HL-60/S4 treated with retinoic acid at 250 ng/mL for 4 days and 3 days (cell line): Measurements from ENCODE around the gene NOXO1.

Experiments
- in situ Hi-C: fragments of 300-500 bp; cut with MboI; formaldehyde crosslinking; loops from 2 replicates; pipeline ENCODE4 v1.7.0; 2022; ENCODE audit warnings: low sequenced_read_pairs

NOXO1 gene, protein sequence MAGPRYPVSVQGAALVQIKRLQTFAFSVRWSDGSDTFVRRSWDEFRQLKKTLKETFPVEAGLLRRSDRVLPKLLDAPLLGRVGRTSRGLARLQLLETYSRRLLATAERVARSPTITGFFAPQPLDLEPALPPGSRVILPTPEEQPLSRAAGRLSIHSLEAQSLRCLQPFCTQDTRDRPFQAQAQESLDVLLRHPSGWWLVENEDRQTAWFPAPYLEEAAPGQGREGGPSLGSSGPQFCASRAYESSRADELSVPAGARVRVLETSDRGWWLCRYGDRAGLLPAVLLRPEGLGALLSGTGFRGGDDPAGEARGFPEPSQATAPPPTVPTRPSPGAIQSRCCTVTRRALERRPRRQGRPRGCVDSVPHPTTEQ

DNA sequence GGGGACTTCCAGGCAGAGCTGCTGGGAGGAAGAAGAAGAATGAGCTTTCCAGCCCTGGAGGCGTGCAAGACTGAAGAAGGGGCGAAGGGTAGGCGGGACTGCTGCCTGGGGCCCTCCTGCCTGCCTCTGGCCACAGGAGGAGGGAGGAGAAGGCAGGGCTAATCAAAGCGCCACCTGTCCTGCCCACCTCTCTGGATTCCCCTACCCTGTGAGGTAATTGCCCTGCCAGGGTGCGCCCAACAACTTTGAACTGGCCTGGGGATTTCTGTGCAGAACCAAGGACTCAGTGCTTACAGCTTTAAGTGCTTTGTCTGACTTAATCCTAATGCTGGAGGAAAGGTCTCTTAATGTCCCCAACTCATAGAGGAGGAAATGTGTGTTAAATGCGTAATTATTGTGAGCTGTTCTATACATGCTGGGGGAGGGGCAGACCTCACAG is at the start of gene NOXO1:
NOXO1 (minus strand) TSS at position 72 of the 439 bp plus-strand sequence. CDS start 290 bp downstream, outside the sequence.
- in situ Hi-C loops, result no loop called here

- in situ Hi-C loops, result no loop called here
These were observed 48.8 kb upstream of the NOXO1 start for GRCh38 chr16:2030036-2030435.

DNA sequence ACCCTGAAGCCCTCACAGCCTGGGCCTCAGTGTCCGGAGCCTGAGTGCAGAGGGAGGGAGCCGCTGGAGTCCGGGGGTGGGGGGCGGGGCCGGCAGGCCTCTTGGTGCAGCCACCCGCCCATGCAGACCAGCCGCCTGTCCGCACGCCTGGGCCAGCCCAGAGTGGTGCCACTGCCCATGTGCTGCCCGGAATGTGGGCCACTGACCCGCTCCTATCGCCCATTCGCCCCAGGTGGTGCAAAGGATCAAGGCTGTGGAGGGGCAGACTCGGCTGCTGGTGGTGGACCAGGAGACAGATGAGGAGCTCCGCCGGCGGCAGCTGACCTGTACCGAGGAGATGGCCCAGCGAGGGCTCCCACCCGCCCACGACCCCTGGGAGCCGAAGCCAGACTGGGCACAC is 48.1 kb upstream of the NOXO1 start:
- in situ Hi-C loops, result no loop called here

DNA sequence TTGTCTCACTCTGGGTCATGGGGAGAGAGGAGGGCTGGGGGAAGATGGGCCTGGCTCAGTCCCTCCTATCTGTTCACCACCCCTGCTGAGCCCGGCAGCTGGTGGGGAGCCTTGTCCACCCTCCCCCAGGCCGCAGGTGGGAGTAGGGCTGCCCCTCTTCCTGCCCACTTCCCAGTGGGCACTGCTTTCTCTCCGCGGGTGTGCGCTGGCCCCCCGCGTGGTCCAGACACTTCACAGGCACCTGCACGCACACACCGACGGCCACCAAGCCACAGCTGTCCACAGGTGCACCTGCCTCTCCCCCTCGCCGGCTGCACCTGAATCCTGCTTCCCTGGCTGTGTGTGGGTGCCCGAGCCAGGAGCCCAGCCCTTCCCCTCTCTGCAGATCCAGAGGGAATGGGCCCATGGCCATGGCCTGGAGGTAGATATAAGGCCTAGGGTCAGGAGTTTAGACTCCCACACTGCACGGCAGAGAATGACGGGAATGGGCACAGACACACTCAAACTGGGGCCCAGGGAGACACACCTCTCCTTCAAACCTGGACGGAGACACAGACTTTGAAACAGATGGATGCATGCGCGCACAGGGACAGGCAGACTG is 47.5 kb upstream of the NOXO1 start:
- in situ Hi-C loops, result no loop called here

DNA sequence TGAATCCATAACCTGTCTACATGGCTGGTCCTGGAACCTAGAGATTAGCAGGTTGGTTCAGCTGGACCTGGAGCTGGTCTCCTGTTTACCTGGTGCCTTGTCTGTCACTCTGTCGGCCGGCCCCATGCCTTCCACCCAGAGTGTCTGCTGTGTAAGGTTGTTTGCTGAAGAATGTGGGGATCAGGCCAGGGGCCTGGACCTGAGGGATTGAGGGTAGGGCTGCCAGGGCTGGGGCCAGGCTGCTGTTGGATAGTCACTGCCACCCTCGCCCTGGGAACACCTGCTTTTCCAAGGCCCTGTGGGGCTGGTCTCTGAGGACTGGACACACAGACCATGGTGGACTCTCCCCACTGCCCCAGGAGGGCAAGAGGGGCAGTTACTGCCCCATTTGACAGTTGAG is 46.9 kb upstream of the NOXO1 start:
- in situ Hi-C loops, result no loop called here

- in situ Hi-C loops, result no loop called here
These were observed 46.0 kb upstream of the NOXO1 start for GRCh38 chr16:2027024-2028010.

- in situ Hi-C loops, result no loop called here
These were observed 45.3 kb upstream of the NOXO1 start, which contains the start of gene NHERF2 for GRCh38 chr16:2026461-2027023. Gene NHERF2, plus strand, starts transcription at chr16:2026902. Its CDS starts 104 bp downstream, at chr16:2027006.

DNA sequence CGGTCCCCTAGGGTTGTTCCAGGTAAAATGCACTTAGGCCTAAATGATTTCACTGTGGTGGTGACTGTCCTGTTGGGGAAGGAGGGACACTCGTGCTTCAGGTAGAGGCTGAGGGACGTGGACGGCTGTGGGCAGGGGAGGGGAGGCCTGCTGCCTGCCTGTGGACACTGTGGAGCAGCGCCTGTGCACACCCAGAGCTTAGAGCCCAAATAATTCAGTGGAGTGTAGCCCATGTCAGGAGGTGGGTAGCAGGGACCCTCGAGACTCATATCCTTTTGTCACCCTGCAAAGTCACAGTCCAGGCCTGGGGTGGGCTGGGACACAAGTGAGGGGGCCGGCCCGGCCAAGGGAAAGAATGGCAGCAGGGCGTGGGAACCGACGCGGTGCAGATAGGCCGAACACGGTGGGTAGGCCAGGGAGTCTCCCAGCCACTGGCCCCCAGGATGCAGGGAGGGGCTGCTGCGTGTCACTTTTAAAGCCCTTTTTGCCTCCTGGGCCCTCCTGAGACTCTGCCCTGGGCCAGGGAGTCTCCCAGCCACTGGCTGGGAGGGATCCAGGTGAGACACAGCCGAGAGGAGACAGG is 44.7 kb upstream of the NOXO1 start:
- in situ Hi-C loops, result no loop called here

- in situ Hi-C loops, result no loop called here
These were observed 44.0 kb upstream of the NOXO1 start for GRCh38 chr16:2025251-2025650.

DNA sequence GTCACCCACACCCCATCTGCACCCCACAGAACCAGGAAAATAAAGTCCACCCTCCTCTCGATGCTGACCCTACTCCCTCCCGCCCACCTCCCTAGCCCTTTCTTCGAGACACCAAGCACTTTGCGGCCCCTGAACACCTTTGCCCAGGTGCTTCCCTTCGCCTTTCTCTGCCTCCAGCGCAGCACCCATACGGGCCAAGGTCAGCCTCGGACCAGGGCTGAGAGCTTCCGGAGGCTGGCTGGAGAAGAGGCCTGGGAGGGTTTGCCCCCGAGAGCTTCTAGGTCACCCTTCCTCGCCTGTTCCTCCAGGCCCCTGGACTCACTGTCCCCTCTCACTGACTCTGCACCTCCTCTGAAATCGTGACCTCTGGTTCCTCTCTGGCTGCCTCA is 42.8 kb upstream of the NOXO1 start:
- in situ Hi-C loops, result loop anchor here (5.0 to 25.0 kb wide), 2 partner anchors 118 to 463 kb away; partner anchors contain the start of gene TBC1D24

GRCh38 chr16:2023092-2024031 is 42.1 kb upstream of the NOXO1 start:
- in situ Hi-C loops, result loop anchor here (5.0 to 25.0 kb wide), 2 partner anchors 119 to 464 kb away; partner anchors contain the start of gene TBC1D24

DNA sequence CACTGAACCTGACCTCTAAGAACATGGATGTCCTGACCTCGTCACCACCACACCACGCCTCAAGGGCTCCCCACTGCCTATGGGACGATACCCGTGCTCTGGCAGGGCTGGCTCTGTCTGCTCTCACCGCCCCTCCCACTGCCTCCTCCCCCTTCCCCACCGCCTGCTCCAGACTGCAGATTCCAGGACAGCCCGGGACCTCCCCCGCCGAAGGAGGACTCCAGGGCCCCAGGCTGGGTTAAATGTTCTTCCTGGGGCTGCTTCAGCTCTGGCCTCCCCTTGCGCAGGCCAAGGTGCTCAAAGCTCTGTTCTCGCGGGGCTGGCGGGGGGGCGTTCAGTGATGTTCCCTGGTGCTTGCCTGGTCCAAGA is 41.4 kb upstream of the NOXO1 start:
- in situ Hi-C loops, result loop anchor here (5.0 to 25.0 kb wide), 2 partner anchors 120 to 465 kb away; partner anchors contain the start of gene TBC1D24

- in situ Hi-C loops, result loop anchor here (5.0 to 25.0 kb wide), 2 partner anchors 122 to 467 kb away; partner anchors contain the start of gene TBC1D24
These were observed 38.9 kb upstream of the NOXO1 start for GRCh38 chr16:2019921-2020831.

- in situ Hi-C loops, result loop anchor here (25.0 kb wide), 1 partner anchor 468 kb away; the partner anchor contains the start of gene TBC1D24
These were observed 38.2 kb upstream of the NOXO1 start, which contains the start of gene NPW for GRCh38 chr16:2019518-2019920. Gene NPW, plus strand, starts transcription at chr16:2019785.

DNA sequence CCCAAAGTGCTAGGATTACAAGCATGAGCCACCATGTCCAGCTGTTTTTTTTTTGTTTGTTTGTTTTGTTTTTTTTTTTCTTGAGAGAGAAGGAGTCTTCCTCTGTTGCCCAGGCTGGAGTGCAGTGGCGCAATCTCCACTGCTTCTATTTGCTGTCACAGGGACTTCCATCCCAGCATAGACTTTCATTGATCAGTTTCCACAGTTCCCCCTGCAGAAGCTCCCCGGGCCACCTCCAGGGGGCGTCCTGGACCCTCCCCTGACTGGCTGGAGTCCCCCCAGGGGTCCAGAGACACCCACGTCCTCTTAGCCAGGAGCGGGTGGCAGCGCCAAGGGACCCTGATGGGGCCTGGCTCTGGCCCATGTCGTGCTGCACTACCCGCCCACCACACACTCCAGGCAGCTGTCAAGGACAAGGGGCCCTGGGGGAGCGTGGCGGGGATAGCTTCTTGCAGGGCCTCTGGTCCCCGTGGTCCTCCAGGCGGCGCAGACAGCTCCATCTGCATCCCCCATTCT is 35.2 kb upstream of the NOXO1 start:
- in situ Hi-C loops, result loop anchor here (25.0 kb wide), 1 partner anchor 471 kb away; the partner anchor contains the start of gene TBC1D24

DNA sequence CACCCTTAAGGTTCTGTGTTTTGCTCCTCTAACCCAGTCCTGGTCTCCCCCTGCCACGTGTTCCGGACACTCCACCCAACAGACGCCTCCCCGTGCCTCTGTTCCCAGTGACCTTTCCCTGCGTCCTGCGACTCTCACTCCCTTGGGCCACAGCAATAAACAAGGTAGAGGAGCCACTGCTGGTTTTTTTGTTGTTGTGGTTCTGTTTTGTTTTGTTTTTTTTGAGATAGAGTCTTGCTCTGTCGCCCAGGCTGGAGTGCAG is 34.6 kb upstream of the NOXO1 start:
- in situ Hi-C loops, result loop anchor here (25.0 kb wide), 1 partner anchor 471 kb away; the partner anchor contains the start of gene TBC1D24

DNA sequence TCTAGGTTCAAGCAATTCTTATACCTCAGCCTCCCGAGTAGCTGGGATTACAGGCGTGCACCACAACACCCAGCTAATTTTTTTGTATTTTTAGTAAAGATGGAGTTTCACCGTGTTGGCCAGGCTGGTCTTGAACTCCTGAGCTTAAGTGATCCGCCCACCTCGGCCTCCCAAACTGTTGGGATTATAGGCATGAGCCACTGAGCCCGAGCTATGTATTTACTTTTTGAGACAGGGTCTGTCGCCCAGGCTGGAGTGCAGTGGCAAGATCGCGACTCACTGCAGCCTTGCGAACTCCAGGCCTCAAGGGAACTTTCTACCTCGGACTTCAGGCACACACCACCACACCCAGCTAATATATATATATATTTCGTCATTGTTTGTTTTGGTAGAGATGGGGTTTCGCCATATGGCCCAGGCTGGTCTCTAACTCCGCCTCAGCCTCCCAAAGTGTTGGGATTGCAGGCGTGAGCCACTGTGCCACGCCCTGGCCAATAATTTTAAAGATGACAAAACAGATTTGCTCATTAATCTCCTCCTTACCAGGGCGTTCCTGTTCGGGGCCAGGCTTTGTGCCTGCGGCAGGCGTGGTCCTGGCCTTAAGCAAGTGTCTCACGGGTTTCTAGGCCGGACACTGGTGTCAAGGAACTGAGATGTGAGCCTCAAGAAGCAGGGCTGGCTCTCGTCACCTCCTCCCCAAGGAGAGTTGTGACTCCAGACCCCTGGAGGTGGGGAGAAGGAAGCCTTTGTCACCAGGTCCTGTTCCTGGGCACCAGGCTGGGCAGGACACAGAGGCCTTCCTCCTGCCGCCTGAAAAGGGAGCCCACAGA is 34.1 kb upstream of the NOXO1 start:
- in situ Hi-C loops, result loop anchor here (25.0 kb wide), 1 partner anchor 472 kb away; the partner anchor contains the start of gene TBC1D24
